PC-3 (cell line): ENCODE measurements around the gene TCF20.

Source experiments
- CTCF ChIP-seq: fragments of 300-600 bp; sonication (generic); conservative IDR thresholded peaks from 2 replicates; pipeline ENCODE4 v1.5.1; 2017; ENCODE audit warnings: antibody characterized with exemption, low read depth, mild to moderate bottlenecking, low read length
- EZH2phosphoT487 ChIP-seq: fragments of 300-600 bp; sonication (generic); IDR thresholded peaks from 2 replicates; pipeline ENCODE4 v1.6.1; 2018; ENCODE audit warnings: mild to moderate bottlenecking, antibody characterized with exemption, low read length, borderline replicate concordance

GRCh38 chr22:42271191-42271813 is 849 bp upstream of the TCF20 start:
- TF ChIP-seq EZH2phosphoT487 (no peak), CTCF (no peak)
